Neutrophil (primary cell): Measurements from ENCODE around the gene RABGAP1.

Source experiments
- H3K27ac ChIP-seq: fragments of 200-600 bp; sonication (generic); 2 replicates; pipeline ENCODE4 v1.5.1; 2016; ENCODE audit warnings: mild to moderate bottlenecking, moderate library complexity
- H3K27me3 ChIP-seq: fragments of 200-600 bp; sonication (generic); 2 replicates; pipeline ENCODE4 v1.6.0; 2016; ENCODE audit warnings: mild to moderate bottlenecking
- H3K36me3 ChIP-seq: fragments of 200-600 bp; sonication (generic); 2 replicates; pipeline ENCODE4 v1.5.1; 2017
- H3K4me1 ChIP-seq, 2 experiments: fragments of 200-600 bp in 1 of 2; sonication (generic) in 1 of 2; 1 replicate in 1 of 2; 2 replicates in 1 of 2; pipeline versions ENCODE4 v1.5.1 to v1.6.1; 2013 to 2016; ENCODE audit warnings: low read depth in 1 of 2, low read length in 1 of 2, mild to moderate bottlenecking in 1 of 2, moderate library complexity in 1 of 2; ENCODE audit not compliant: control insufficient read depth in 1 of 2, insufficient read depth in 1 of 2
- H3K4me3 ChIP-seq, 2 experiments: fragments of 200-600 bp in 1 of 2; sonication (generic) in 1 of 2; 1 replicate in 1 of 2; 2 replicates in 1 of 2; pipeline ENCODE4 v1.5.1; 2013 to 2016; ENCODE audit warnings: low read depth in 1 of 2, low read length in 1 of 2, mild to moderate bottlenecking in 1 of 2, moderate library complexity in 1 of 2
- H3K9me3 ChIP-seq: fragments of 200-600 bp; sonication (generic); 2 replicates; pipeline ENCODE4 v1.5.1; 2016
- CTCF ChIP-seq: fragments of 200-600 bp; sonication (generic); IDR thresholded peaks from 2 replicates; pipeline ENCODE4 v1.5.1; 2016; ENCODE audit warnings: antibody characterized with exemption

The RABGAP1 gene

GRCh38 chr9:123061216-123061615, 120.4 kb downstream of the RABGAP1 start:
- no peak overlapping the region for H3K27ac ChIP-seq
- no peaks in the 10 kb centered on the region for H3K9me3 ChIP-seq
- no peaks in the 10 kb centered on the region for H3K27me3 ChIP-seq
- no peaks in the 10 kb centered on the region for H3K4me1 ChIP-seq
- no peak overlapping the region for H3K4me3 ChIP-seq
- peaks cover 11% of the 10 kb centered on the region for H3K36me3 ChIP-seq
- TF ChIP-seq CTCF, result no peak

DNA sequence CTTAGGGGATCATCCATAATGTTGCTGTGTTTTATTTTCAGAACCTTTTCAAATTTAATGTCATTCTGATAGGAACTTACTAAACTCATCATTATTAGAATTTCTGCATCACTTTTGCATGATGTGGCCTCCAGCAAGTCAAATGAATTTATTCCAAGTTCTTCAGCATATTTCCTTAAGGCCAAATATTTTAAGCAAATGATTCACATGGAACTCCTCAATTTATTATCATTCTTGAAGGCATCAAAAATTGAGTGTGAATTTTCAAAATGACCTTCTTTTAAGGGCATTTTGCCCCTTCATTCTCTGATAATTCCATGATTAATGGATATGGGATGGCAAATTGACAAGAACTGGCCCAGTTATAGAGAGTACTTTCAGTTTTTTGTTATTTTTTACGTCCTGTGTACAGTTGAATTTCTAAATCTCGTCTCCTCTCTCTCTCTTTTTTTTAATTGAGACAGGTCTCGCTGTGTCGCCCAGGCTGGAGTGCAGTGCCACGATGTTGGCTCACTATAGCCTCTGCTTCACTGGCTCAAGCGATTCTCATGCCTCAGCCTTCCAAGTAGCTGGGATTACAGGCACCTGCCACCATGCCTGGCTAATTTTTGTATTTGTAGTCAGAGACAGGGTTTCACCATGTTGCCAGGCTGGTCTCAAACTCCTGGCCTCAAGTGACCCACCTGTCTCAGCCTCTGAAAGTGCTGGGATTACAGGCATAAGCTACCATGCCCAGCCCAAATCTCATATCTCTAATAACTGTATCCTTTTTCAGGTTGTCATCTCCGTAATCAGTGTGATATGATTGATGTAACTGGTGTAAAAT, 121.7 kb downstream of the RABGAP1 start:
- H3K27me3 ChIP-seq, result no peaks in the 10 kb centered on the region
- H3K4me3 ChIP-seq, result no peak overlapping the region
- H3K4me1 ChIP-seq, result no peaks in the 10 kb centered on the region
- H3K27ac ChIP-seq, result no peak overlapping the region
- H3K9me3 ChIP-seq, result no peaks in the 10 kb centered on the region
- TF ChIP-seq CTCF, result no peak
- peaks cover 25% of the 10 kb centered on the region for H3K36me3 ChIP-seq

- no peak for TF ChIP-seq CTCF
- H3K9me3 ChIP-seq, result no peaks in the 10 kb centered on the region
- no peak overlapping the region for H3K27ac ChIP-seq
- peaks cover 29% of the 10 kb centered on the region for H3K36me3 ChIP-seq
- H3K4me1 ChIP-seq, result no peaks in the 10 kb centered on the region
- H3K4me3 ChIP-seq, result no peak overlapping the region
- H3K27me3 ChIP-seq, result no peaks in the 10 kb centered on the region
Measured at GRCh38 chr9:123063177-123063598, 122.4 kb downstream of the RABGAP1 start.

DNA sequence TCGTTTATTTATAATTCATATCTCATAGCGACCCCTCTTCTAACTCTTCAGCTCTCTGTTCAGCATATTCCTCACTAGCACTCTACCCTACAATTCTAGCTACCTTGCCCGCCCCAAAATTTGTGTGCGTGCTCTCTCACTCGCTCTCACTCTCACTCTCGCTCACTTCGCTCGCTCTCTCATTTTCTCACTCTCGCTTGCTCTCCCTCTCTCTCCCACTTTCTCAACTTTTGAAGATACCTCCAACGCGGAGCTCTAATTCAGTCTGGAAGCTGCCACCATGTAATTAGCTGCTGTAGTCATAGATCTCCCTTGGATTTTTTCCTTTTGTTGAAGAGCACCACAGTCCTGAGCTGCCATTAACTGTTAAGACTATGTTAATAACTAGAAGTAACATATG, 123.1 kb downstream of the RABGAP1 start:
- Histone ChIP-seq H3K9me3 (no peaks in the 10 kb centered on the region), H3K27ac (no peak overlapping the region), H3K36me3 (peaks cover 29% of the 10 kb centered on the region), H3K4me3 (no peak overlapping the region), H3K4me1 (no peaks in the 10 kb centered on the region), H3K27me3 (no peaks in the 10 kb centered on the region)
- TF ChIP-seq CTCF, result no peak

DNA sequence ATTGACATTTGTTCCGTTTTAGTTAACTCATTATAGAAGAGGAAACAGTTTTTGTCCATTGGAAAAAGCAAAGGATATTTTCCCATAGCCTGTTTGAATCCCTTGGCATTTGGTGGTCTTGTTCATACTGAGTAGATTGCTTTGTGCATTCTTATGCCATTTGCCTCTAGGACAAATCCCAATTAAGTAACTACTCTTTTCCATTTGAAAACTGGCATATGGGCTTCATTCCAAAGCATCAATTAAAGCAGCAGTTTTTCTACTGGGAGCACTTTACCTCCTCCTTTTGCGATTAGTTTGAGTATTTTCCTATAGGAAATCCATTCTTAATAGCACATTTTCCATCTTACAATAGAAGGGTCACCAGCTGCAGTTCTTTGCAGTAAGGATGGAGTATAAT, 123.9 kb downstream of the RABGAP1 start:
- no peak for TF ChIP-seq CTCF
- Histone ChIP-seq H3K4me3 (no peak overlapping the region), H3K36me3 (peaks cover 31% of the 10 kb centered on the region), H3K4me1 (no peaks in the 10 kb centered on the region), H3K9me3 (no peaks in the 10 kb centered on the region), H3K27me3 (no peaks in the 10 kb centered on the region), H3K27ac (no peak overlapping the region)
